CD4-positive, alpha-beta T cell treated with Interleukin-15 for 4 hours (primary cell): ENCODE data around the gene C1orf56.
A peak's percentile ranks its signal among the peaks of the same experiment; 100 is the strongest.

ENCODE experiments used
- DNase-seq: peaks from one replicate; pipeline ENCODE4 v3.0.0-alpha.2; 2020; ENCODE audit warnings: low spot score

Gene C1orf56

GRCh38 chr1:151026460-151026859 is 21.1 kb upstream of the C1orf56 start:
- no peak for DNase-seq

GRCh38 chr1:151032164-151032563 is 15.4 kb upstream of the C1orf56 start:
- no peak for DNase-seq

- DNase-seq, result no peak
Observed at GRCh38 chr1:151035167-151035566, 12.4 kb upstream of the C1orf56 start.

- no peak for DNase-seq
Observed at GRCh38 chr1:151036356-151036755, 11.2 kb upstream of the C1orf56 start, which contains the start of gene BNIPL. BNIPL (plus strand) TSS chr1:151036586; CDS start chr1:151036726, 140 bp downstream.

GRCh38 chr1:151037032-151037431 is 10.5 kb upstream of the C1orf56 start:
- DNase-seq, result no peak

- DNase-seq, result no peak
Observed at GRCh38 chr1:151039521-151039920, 8.0 kb upstream of the C1orf56 start.

- no peak for DNase-seq
Observed at GRCh38 chr1:151043163-151043562, 4.4 kb upstream of the C1orf56 start.

GRCh38 chr1:151047925-151048644 is 534 bp downstream of the C1orf56 start:
- DNase-seq, result peak; percentile 64

- no peak for DNase-seq
Observed at GRCh38 chr1:151048645-151049032, 1.1 kb downstream of the C1orf56 start.

GRCh38 chr1:151049458-151049857 is 1.9 kb downstream of the C1orf56 start:
- DNase-seq, result no peak

GRCh38 chr1:151050051-151050688 is 2.6 kb downstream of the C1orf56 start:
- no peak for DNase-seq

- DNase-seq, result no peak
Observed at GRCh38 chr1:151051356-151052009, 3.9 kb downstream of the C1orf56 start.

- no peak for DNase-seq
Observed at GRCh38 chr1:151054971-151055547, 7.5 kb downstream of the C1orf56 start.

GRCh38 chr1:151055581-151055980 is 8.0 kb downstream of the C1orf56 start:
- no peak for DNase-seq

- DNase-seq, result peak; percentile 71
Observed at GRCh38 chr1:151056149-151056548, 8.6 kb downstream of the C1orf56 start.

- DNase-seq, result no peak
Observed at GRCh38 chr1:151058692-151059091, 11.1 kb downstream of the C1orf56 start.

- peak; percentile 83 for DNase-seq
Observed at GRCh38 chr1:151059109-151060006, 11.8 kb downstream of the C1orf56 start, which contains the start of gene CDC42SE1. CDC42SE1 (minus strand) TSS chr1:151059622; CDS start chr1:151055730, 3,892 bp downstream.

- DNase-seq, result no peak
Observed at GRCh38 chr1:151060007-151060656, 12.6 kb downstream of the C1orf56 start, which contains the start of gene MLLT11. MLLT11 (plus strand) TSS chr1:151060397; CDS start chr1:151067225, 6,828 bp downstream.

GRCh38 chr1:151060657-151061421 is 13.3 kb downstream of the C1orf56 start:
- DNase-seq, result no peak

- no peak for DNase-seq
Observed at GRCh38 chr1:151061704-151062103, 14.2 kb downstream of the C1orf56 start.
